Activated CD8-positive, alpha-beta memory T cell treated with anti-CD3 and anti-CD28 coated beads, Interleukin-2, amount 50 U/mL, for 1 hour (primary cell): ENCODE measurements around the gene ZNF438.
"Not testable (repeated sequence)": the region's sequence is repeated elsewhere in the genome, so short reads cannot be mapped to it uniquely, and the experiment has no call there.

Experiments used
- DNase-seq: peaks from one replicate; pipeline ENCODE4 v3.0.0-alpha.2; 2020; ENCODE audit errors: extremely low read depth

ZNF438 gene

GRCh38 chr10:30939643-30940251 is 91.9 kb downstream of the ZNF438 start:
- no peak for DNase-seq

- DNase-seq, result no peak
Observed at GRCh38 chr10:30935078-30935477, 96.6 kb downstream of the ZNF438 start.

GRCh38 chr10:30931094-30931493 is 100.6 kb downstream of the ZNF438 start:
- no peak for DNase-seq

GRCh38 chr10:30929901-30930520 is 101.7 kb downstream of the ZNF438 start:
- DNase-seq, result no peak

GRCh38 chr10:30929311-30929729 is 102.3 kb downstream of the ZNF438 start:
- DNase-seq, result not testable (repeated sequence)

GRCh38 chr10:30928742-30929141 is 102.9 kb downstream of the ZNF438 start:
- no peak for DNase-seq

GRCh38 chr10:30918651-30919050 is 113.0 kb downstream of the ZNF438 start:
- DNase-seq, result no peak

GRCh38 chr10:30917789-30918188 is 113.9 kb downstream of the ZNF438 start:
- DNase-seq, result no peak

- DNase-seq, result no peak
Observed at GRCh38 chr10:30917067-30917466, 114.6 kb downstream of the ZNF438 start.

- no peak for DNase-seq
Observed at GRCh38 chr10:30915146-30915545, 116.5 kb downstream of the ZNF438 start.

- DNase-seq, result no peak
Observed at GRCh38 chr10:30911303-30911863, 120.3 kb downstream of the ZNF438 start.

GRCh38 chr10:30903397-30904138 is 128.1 kb downstream of the ZNF438 start:
- DNase-seq, result no peak

GRCh38 chr10:30902621-30903396 is 128.9 kb downstream of the ZNF438 start:
- DNase-seq, result no peak

- not testable (repeated sequence) for DNase-seq
Observed at GRCh38 chr10:30901487-30901886, 130.2 kb downstream of the ZNF438 start.

- DNase-seq, result no peak
Observed at GRCh38 chr10:30898964-30899363, 132.7 kb downstream of the ZNF438 start.

- no peak for DNase-seq
Observed at GRCh38 chr10:30897547-30897946, 134.1 kb downstream of the ZNF438 start.

GRCh38 chr10:30897048-30897447 is 134.6 kb downstream of the ZNF438 start:
- DNase-seq, result no peak

- no peak for DNase-seq
Observed at GRCh38 chr10:30894221-30894620, 137.4 kb downstream of the ZNF438 start.

GRCh38 chr10:30893208-30893607 is 138.5 kb downstream of the ZNF438 start:
- no peak for DNase-seq

- DNase-seq, result no peak
Observed at GRCh38 chr10:30887839-30888238, 143.8 kb downstream of the ZNF438 start.

GRCh38 chr10:30885423-30885822 is 146.2 kb downstream of the ZNF438 start:
- DNase-seq, result no peak

GRCh38 chr10:30883751-30884150 is 147.9 kb downstream of the ZNF438 start:
- DNase-seq, result no peak
